Neural progenitor cell (in vitro differentiated cells): ENCODE data around the gene PPM1E. TPM values are rescaled to one million over a fixed set of nuclear protein-coding genes. Genes with fewer than 3 reads are reported as not detected.
"Not testable (repeated sequence)": the region's sequence is repeated elsewhere in the genome, so short reads cannot be mapped to it uniquely, and the experiment has no call there.

Experiments
- DNase-seq: peaks from one replicate; pipeline ENCODE4 v3.0.0-alpha.2; 2016; ENCODE audit warnings: low spot score
- H2AFZ ChIP-seq: fragments of 200-600 bp; sonication (generic); replicated peaks from 2 replicates; pipeline ENCODE4 v1.6.1; 2016; ENCODE audit warnings: antibody characterized with exemption
- H3F3A ChIP-seq: fragments of 200-600 bp; sonication (generic); 2 replicates; pipeline ENCODE4 v1.6.1; 2016; ENCODE audit warnings: antibody characterized with exemption, low read depth
- H3K27ac ChIP-seq: fragments of 200-600 bp; sonication (generic); 2 replicates; pipeline ENCODE4 v1.5.1; 2016; ENCODE audit warnings: mild to moderate bottlenecking
- H3K27me3 ChIP-seq: fragments of 200-600 bp; sonication (generic); 2 replicates; pipeline ENCODE4 v1.6.1; 2016; ENCODE audit warnings: mild to moderate bottlenecking, moderate library complexity
- H3K36me3 ChIP-seq: fragments of 200-600 bp; sonication (generic); 2 replicates; pipeline ENCODE4 v1.5.1; 2016
- H3K4me1 ChIP-seq: fragments of 200-600 bp; sonication (generic); 2 replicates; pipeline ENCODE4 v1.6.1; 2016; ENCODE audit warnings: mixed run types
- H3K4me2 ChIP-seq: fragments of 200-600 bp; sonication (generic); 2 replicates; pipeline ENCODE4 v1.6.1; 2016
- H3K4me3 ChIP-seq: fragments of 200-600 bp; sonication (generic); 2 replicates; pipeline ENCODE4 v1.5.1; 2016
- H3K79me2 ChIP-seq: fragments of 200-600 bp; sonication (generic); 2 replicates; pipeline ENCODE4 v1.6.1; 2016; ENCODE audit warnings: low read depth
- H3K9ac ChIP-seq: fragments of 200-600 bp; sonication (generic); 2 replicates; pipeline ENCODE4 v1.6.1; 2016
- H3K9me3 ChIP-seq: fragments of 200-600 bp; sonication (generic); 2 replicates; pipeline ENCODE4 v1.5.1; 2016; ENCODE audit warnings: low read depth
- H4K20me1 ChIP-seq: fragments of 200-600 bp; sonication (generic); 2 replicates; pipeline ENCODE4 v1.6.1; 2016; ENCODE audit warnings: low read depth
- H3K27ac Mint-ChIP-seq: 3 replicates; pipeline ENCODE4 v1.8.0; 2021; ENCODE audit warnings: mixed read lengths
- H3K27me3 Mint-ChIP-seq: 2 replicates; pipeline ENCODE4 v1.8.0; 2022; ENCODE audit warnings: low read depth, mild to moderate bottlenecking, inconsistent platforms, moderate library complexity, mixed read lengths; ENCODE audit not compliant: insufficient read depth
- H3K36me3 Mint-ChIP-seq: 3 replicates; pipeline ENCODE4 v1.8.0; 2021; ENCODE audit warnings: mixed read lengths
- H3K4me1 Mint-ChIP-seq: 3 replicates; pipeline ENCODE4 v1.8.0; 2021; ENCODE audit warnings: mixed read lengths
- H3K4me3 Mint-ChIP-seq: 3 replicates; pipeline ENCODE4 v1.8.0; 2021; ENCODE audit warnings: mild to moderate bottlenecking, moderate library complexity, mixed read lengths
- H3K9me3 Mint-ChIP-seq: 3 replicates; pipeline ENCODE4 v1.8.0; 2020; ENCODE audit warnings: mixed read lengths
- EZH2 ChIP-seq: fragments of 200-600 bp; sonication (generic); IDR thresholded peaks from 2 replicates; pipeline ENCODE4 v1.6.1; 2017; ENCODE audit warnings: antibody characterized with exemption, mild to moderate bottlenecking, moderate library complexity
- EZH2phosphoT487 ChIP-seq: fragments of 200-600 bp; sonication (generic); IDR thresholded peaks from 2 replicates; pipeline ENCODE4 v1.6.1; 2017; ENCODE audit warnings: antibody characterized with exemption
- total RNA-seq: library from RNA; depleted of rRNA; stranded (reverse); fragments of >200 nt; gene quantifications from 2 replicates; pipeline ENCODE4 v1.2.3, GENCODE V29; 2015; ENCODE audit warnings: low replicate concordance
- TF ChIP-seq, protein P1 (sequence below): fragments of 200-600 bp; sonication (generic); IDR thresholded peaks from 2 replicates; pipeline ENCODE4 v1.5.1; 2017; ENCODE audit warnings: antibody characterized with exemption, mild to moderate bottlenecking

Gene PPM1E
- total RNA-seq, 1 donor from 2014 or later: 18.8 TPM

DNA sequence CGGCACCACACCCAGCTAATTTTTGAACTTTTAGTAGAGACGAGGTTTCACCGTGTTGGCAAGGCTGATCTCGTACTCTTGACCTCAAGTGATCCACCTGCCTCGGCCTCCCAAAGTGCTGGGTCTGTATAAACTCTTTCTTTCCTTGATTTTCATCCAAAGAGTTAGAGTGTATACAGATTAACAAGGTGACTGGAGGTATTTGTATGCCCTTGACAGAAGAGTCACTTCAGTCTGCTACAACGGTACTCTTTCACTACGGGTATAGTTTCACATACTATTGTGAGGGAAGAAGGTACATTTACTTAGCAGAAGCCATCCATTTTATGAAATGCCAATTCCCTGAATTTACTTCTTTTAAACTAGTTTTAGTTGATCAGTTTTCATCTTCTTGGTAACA is 32.5 kb downstream of the PPM1E start:
- no peak for TF ChIP-seq EZH2phosphoT487
- TF ChIP-seq, protein P1, sequence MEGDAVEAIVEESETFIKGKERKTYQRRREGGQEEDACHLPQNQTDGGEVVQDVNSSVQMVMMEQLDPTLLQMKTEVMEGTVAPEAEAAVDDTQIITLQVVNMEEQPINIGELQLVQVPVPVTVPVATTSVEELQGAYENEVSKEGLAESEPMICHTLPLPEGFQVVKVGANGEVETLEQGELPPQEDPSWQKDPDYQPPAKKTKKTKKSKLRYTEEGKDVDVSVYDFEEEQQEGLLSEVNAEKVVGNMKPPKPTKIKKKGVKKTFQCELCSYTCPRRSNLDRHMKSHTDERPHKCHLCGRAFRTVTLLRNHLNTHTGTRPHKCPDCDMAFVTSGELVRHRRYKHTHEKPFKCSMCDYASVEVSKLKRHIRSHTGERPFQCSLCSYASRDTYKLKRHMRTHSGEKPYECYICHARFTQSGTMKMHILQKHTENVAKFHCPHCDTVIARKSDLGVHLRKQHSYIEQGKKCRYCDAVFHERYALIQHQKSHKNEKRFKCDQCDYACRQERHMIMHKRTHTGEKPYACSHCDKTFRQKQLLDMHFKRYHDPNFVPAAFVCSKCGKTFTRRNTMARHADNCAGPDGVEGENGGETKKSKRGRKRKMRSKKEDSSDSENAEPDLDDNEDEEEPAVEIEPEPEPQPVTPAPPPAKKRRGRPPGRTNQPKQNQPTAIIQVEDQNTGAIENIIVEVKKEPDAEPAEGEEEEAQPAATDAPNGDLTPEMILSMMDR: no peak
- TF ChIP-seq EZH2: no peak
- Histone ChIP-seq H3K9me3 (no peaks in the 10 kb centered on the region), H3K4me3 (no peak overlapping the region), H2AFZ (no peak overlapping the region), H3K36me3 (no peaks in the 10 kb centered on the region), H3K27me3 (no peaks in the 10 kb centered on the region), H3K27ac (no peak overlapping the region), H3K9ac (no peak overlapping the region), H3K4me1 (no peaks in the 10 kb centered on the region), H3K79me2 (no peaks in the 10 kb centered on the region), H4K20me1 (no peaks in the 10 kb centered on the region), H3F3A (no peaks in the 10 kb centered on the region), H3K4me2 (no peak overlapping the region)
- DNase-seq: no peak
- Mint-ChIP-seq H3K9me3 (no peaks in the 10 kb centered on the region), H3K27me3 (no peaks in the 10 kb centered on the region), H3K4me1 (no peaks in the 10 kb centered on the region), H3K4me3 (no peak overlapping the region), H3K27ac (no peak overlapping the region), H3K36me3 (peaks cover 2% of the 10 kb centered on the region)

DNA sequence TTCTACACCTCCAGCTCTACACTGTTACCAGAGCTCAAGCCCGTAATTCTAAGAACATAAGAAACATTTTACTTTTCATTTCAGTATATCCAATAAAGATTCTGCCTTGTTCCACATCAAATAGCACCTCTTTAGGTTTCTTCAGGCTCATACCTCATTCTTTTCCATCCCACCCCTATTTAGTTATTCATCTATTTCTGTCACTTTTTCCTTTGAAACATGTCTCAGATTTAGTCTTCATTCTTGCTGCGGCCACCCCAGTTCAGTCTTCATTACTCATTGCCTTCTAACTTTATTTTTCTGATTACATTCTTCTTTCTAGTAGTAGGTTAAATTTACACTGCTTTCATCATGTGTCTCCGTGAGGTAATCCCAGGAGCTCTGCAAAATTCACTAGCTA is 33.5 kb downstream of the PPM1E start:
- no peak for DNase-seq
- TF ChIP-seq, protein P1: no peak
- TF ChIP-seq EZH2 (no peak), EZH2phosphoT487 (no peak)
- no peaks in the 10 kb centered on the region for H3K36me3 ChIP-seq
- peaks cover 2% of the 10 kb centered on the region for H3K36me3 Mint-ChIP-seq
- H3K4me3 ChIP-seq: no peak overlapping the region
- H3F3A ChIP-seq: no peaks in the 10 kb centered on the region
- no peaks in the 10 kb centered on the region for H3K4me1 Mint-ChIP-seq
- H3K9me3 ChIP-seq: no peaks in the 10 kb centered on the region
- no peaks in the 10 kb centered on the region for H3K27me3 ChIP-seq
- H3K4me1 ChIP-seq: no peaks in the 10 kb centered on the region
- no peak overlapping the region for H2AFZ ChIP-seq
- no peaks in the 10 kb centered on the region for H3K9me3 Mint-ChIP-seq
- no peaks in the 10 kb centered on the region for H3K79me2 ChIP-seq
- no peak overlapping the region for H3K4me2 ChIP-seq
- H3K27me3 Mint-ChIP-seq: no peaks in the 10 kb centered on the region
- H4K20me1 ChIP-seq: no peaks in the 10 kb centered on the region
- no peak overlapping the region for H3K4me3 Mint-ChIP-seq
- no peak overlapping the region for H3K27ac Mint-ChIP-seq
- H3K9ac ChIP-seq: no peak overlapping the region
- H3K27ac ChIP-seq: no peak overlapping the region

DNA sequence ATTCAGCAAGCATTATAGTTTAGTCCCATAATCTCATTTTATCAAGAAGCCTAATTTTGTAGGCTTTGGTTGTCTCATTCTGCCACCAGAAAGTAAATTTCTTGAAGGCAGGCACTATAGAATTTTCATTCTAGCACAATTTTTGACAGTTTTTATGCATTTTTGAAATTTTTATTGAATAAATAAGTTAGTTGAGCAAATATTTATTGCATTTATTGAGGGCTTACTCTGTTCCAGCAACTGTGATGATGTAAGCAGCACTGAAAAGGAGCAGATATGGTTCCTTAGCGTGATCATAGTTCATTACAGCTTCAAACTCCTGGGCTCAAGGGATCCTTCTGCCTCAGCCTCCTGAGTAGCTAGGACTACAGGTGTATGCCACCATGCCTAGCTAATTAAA is 34.2 kb downstream of the PPM1E start:
- no peak overlapping the region for H2AFZ ChIP-seq
- no peaks in the 10 kb centered on the region for H3K27me3 Mint-ChIP-seq
- H3K36me3 Mint-ChIP-seq: peaks cover 6% of the 10 kb centered on the region
- H3K4me1 ChIP-seq: no peaks in the 10 kb centered on the region
- H4K20me1 ChIP-seq: no peaks in the 10 kb centered on the region
- no peaks in the 10 kb centered on the region for H3F3A ChIP-seq
- H3K27ac Mint-ChIP-seq: no peak overlapping the region
- DNase-seq: no peak
- TF ChIP-seq EZH2: no peak
- TF ChIP-seq EZH2phosphoT487: no peak
- TF ChIP-seq, protein P1: no peak
- H3K9ac ChIP-seq: no peak overlapping the region
- H3K4me3 Mint-ChIP-seq: no peak overlapping the region
- H3K4me1 Mint-ChIP-seq: no peaks in the 10 kb centered on the region
- H3K9me3 Mint-ChIP-seq: peaks cover 3% of the 10 kb centered on the region
- H3K9me3 ChIP-seq: no peaks in the 10 kb centered on the region
- H3K4me2 ChIP-seq: no peak overlapping the region
- no peaks in the 10 kb centered on the region for H3K79me2 ChIP-seq
- no peak overlapping the region for H3K4me3 ChIP-seq
- no peaks in the 10 kb centered on the region for H3K36me3 ChIP-seq
- no peaks in the 10 kb centered on the region for H3K27me3 ChIP-seq
- H3K27ac ChIP-seq: no peak overlapping the region

DNA sequence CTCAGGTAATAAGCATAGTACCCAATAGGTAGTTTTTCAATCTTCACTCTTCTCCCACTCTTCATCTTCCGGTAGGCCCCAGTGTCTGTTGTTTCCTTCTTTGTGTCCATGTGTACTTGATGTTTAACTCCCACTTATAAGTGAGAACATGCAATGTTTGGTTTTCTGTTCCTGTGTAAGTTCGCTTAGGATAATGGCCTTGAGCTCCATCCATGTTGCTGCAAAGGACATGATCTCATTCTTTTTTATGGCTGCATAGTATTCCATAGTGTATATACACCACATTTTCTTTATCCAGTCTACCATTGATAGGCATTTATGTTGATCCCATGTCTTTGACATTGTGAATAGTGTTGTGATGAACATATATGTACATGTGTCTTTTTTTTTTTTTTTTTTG is 38.9 kb downstream of the PPM1E start:
- not testable (repeated sequence) for H3K27me3 Mint-ChIP-seq, H3K36me3 ChIP-seq, H4K20me1 ChIP-seq, H3K4me1 Mint-ChIP-seq, H2AFZ ChIP-seq, H3K9ac ChIP-seq, H3K4me1 ChIP-seq, H3F3A ChIP-seq, H3K9me3 ChIP-seq, H3K79me2 ChIP-seq, H3K27me3 ChIP-seq, H3K27ac Mint-ChIP-seq, H3K9me3 Mint-ChIP-seq, H3K27ac ChIP-seq, H3K4me3 ChIP-seq, H3K4me2 ChIP-seq, DNase-seq, H3K4me3 Mint-ChIP-seq, H3K36me3 Mint-ChIP-seq
